SH-SY5Y (cell line): ENCODE data around the gene PPP1R14C.

Experiments used
- GATA2 ChIP-seq: IDR thresholded peaks from 2 replicates; pipeline ENCODE4 v1.6.1; 2011; ENCODE audit warnings: mild to moderate bottlenecking, low read depth, low read length
- GATA3 ChIP-seq: IDR thresholded peaks from 2 replicates; pipeline ENCODE4 v1.6.1; 2011; ENCODE audit warnings: low read depth, mild to moderate bottlenecking, low read length, moderate library complexity

DNA sequence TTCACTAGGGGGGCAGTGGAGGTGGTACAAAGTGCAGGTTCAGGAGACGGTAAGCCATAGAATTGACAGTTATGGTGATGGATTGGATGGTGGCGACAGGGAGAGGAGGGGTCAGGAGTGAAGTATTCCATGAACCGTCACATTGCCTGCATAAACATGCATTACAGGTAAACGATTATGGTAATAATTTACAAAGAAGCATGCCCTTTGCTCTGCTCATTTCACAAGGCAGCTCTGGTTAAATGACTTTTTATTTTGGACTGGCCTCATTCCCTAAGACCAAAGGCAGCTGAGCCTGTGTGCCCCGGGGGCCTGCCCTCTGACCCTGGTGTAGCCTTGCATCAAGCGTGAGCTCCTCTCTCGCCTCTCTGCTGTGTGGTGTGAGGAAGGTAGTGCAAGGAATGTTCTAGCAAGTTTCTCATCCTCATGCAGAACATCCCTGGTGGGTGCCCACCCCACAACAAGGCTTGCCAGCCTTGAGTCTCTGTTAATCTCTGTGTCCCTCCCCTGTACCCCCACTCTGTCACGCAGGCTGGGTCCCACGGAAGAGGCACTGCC, 59.0 kb downstream of the PPP1R14C start:
- no peak for TF ChIP-seq GATA3
- TF ChIP-seq GATA2: no peak
